IMR-90 (cell line): Measurements from ENCODE around the gene DTX3L. TPM values are rescaled to one million over a fixed set of nuclear protein-coding genes. Genes with fewer than 3 reads are reported as not detected.

Experiments used
- ATAC-seq: fragments of 200-7000 bp; cut with Tn5 transposase; 2 replicates; pipeline ENCODE4 v1.9.1; 2020; ENCODE audit warnings: low read depth, mild to moderate bottlenecking, moderate library complexity
- BruUV-seq: library from RNA; stranded (reverse); fragments of 400-500 nt; replicated peaks from 2 replicates; lab custom pipeline; 2021; lab: Mats Ljungman, UMichigan
- CTCF ChIA-PET: fragments of 300-600 bp; formaldehyde crosslinking; extraction: SDS; loops from one replicate; lab custom pipeline; 2021; ENCODE audit warnings: antibody characterized with exemption; lab: Yijun Ruan, JAX
- POLR2A ChIA-PET: fragments of 300-600 bp; sonication (Branson Sonifier 250); formaldehyde crosslinking; loops from one replicate; lab custom pipeline; 2022; ENCODE audit warnings: antibody characterized with exemption; ENCODE audit not compliant: unreplicated experiment; lab: Charles Lee
- DNase-seq: peaks from one replicate; pipeline ENCODE4 v3.0.0; 2013
- H2AFZ ChIP-seq: replicated peaks from 2 replicates; pipeline ENCODE3; 2013; ENCODE audit warnings: low read length, mild to moderate bottlenecking; ENCODE audit not compliant: poor library complexity
- H2AK5ac ChIP-seq: 2 replicates; pipeline ENCODE4 v1.6.1; 2013; ENCODE audit warnings: low read depth, low read length, inconsistent platforms
- H2AK9ac ChIP-seq: replicated peaks from 2 replicates; pipeline ENCODE3; 2013; ENCODE audit warnings: mild to moderate bottlenecking, low read depth, low read length, moderate library complexity; ENCODE audit not compliant: poor library complexity
- H2BK120ac ChIP-seq: 2 replicates; pipeline ENCODE4 v1.6.1; 2013; ENCODE audit warnings: low read depth, low read length, inconsistent platforms
- H2BK15ac ChIP-seq: 3 replicates; pipeline ENCODE4 v1.6.1; 2013; ENCODE audit warnings: low read depth, low read length, inconsistent platforms
- H2BK20ac ChIP-seq: 2 replicates; pipeline ENCODE4 v1.6.1; 2013; ENCODE audit warnings: low read depth, mild to moderate bottlenecking, inconsistent platforms, low read length, moderate library complexity
- H2BK5ac ChIP-seq: 2 replicates; pipeline ENCODE4 v1.6.1; 2013; ENCODE audit warnings: mild to moderate bottlenecking, low read depth, low read length, inconsistent platforms; ENCODE audit not compliant: poor library complexity, severe bottlenecking
- H3K14ac ChIP-seq: replicated peaks from 2 replicates; pipeline ENCODE4 v1.6.1; 2013; ENCODE audit warnings: low read depth, low read length, inconsistent platforms
- H3K18ac ChIP-seq: 2 replicates; pipeline ENCODE4 v1.6.1; 2013; ENCODE audit warnings: low read depth, low read length, control low read depth
- H3K23ac ChIP-seq: 2 replicates; pipeline ENCODE4 v1.6.1; 2013; ENCODE audit warnings: low read depth, low read length, inconsistent platforms
- H3K27ac ChIP-seq: 2 replicates; pipeline ENCODE4 v1.5.1; 2013; ENCODE audit warnings: mild to moderate bottlenecking, control low read depth, low read length; ENCODE audit not compliant: insufficient read depth
- H3K27me3 ChIP-seq: 2 replicates; pipeline ENCODE4 v1.6.1; 2013; ENCODE audit warnings: low read length; ENCODE audit not compliant: control insufficient read depth, insufficient read depth
- H3K36me3 ChIP-seq: 2 replicates; pipeline ENCODE4 v1.6.1; 2013; ENCODE audit warnings: low read length, mixed read lengths; ENCODE audit not compliant: control insufficient read depth, insufficient read depth
- H3K4ac ChIP-seq: 2 replicates; pipeline ENCODE4 v1.6.1; 2013; ENCODE audit warnings: low read depth, low read length, inconsistent platforms
- H3K4me1 ChIP-seq: 2 replicates; pipeline ENCODE4 v1.6.1; 2013; ENCODE audit warnings: low read length, mixed read lengths; ENCODE audit not compliant: control insufficient read depth, insufficient read depth
- H3K4me2 ChIP-seq: 2 replicates; pipeline ENCODE4 v1.6.1; 2013; ENCODE audit warnings: low read depth, mild to moderate bottlenecking, control low read depth, low read length, moderate library complexity
- H3K4me3 ChIP-seq: 2 replicates; pipeline ENCODE4 v1.5.1; 2013; ENCODE audit warnings: low read depth, mild to moderate bottlenecking, control low read depth, low read length, moderate library complexity; ENCODE audit not compliant: insufficient read depth
- H3K56ac ChIP-seq: 2 replicates; pipeline ENCODE4 v1.6.1; 2013; ENCODE audit warnings: low read length, inconsistent platforms; ENCODE audit not compliant: insufficient read depth; ENCODE audit errors: extremely low read depth
- H3K79me1 ChIP-seq, 2 experiments: 2 replicates each; pipeline ENCODE4 v1.6.1; 2013; ENCODE audit warnings: low read length in 2 of 2, inconsistent platforms in 1 of 2, low read depth in 1 of 2
- H3K9ac ChIP-seq: 2 replicates; pipeline ENCODE4 v1.6.1; 2013; ENCODE audit warnings: low read depth, low read length, control low read depth
- H3K9me1 ChIP-seq: 2 replicates; pipeline ENCODE4 v1.6.1; 2013; ENCODE audit warnings: low read length, inconsistent platforms; ENCODE audit not compliant: insufficient read depth
- H3K9me3 ChIP-seq: 2 replicates; pipeline ENCODE4 v1.6.1; 2013; ENCODE audit warnings: low read length; ENCODE audit not compliant: control insufficient read depth, insufficient read depth
- H4K20me1 ChIP-seq: 2 replicates; pipeline ENCODE4 v1.6.1; 2013; ENCODE audit warnings: low read length, inconsistent platforms; ENCODE audit not compliant: insufficient read depth
- H4K5ac ChIP-seq: 2 replicates; pipeline ENCODE4 v1.6.1; 2013; ENCODE audit warnings: mild to moderate bottlenecking, low read depth, low read length, control low read depth
- H4K8ac ChIP-seq, 2 experiments: 2 replicates each; pipeline ENCODE4 v1.6.1; 2013; ENCODE audit warnings: low read depth in 2 of 2, low read length in 2 of 2, control low read depth in 1 of 2, inconsistent platforms in 1 of 2
- H4K91ac ChIP-seq: 2 replicates; pipeline ENCODE4 v1.6.1; 2013; ENCODE audit warnings: low read depth, low read length, inconsistent platforms; ENCODE audit not compliant: insufficient read depth
- CEBPB ChIP-seq: IDR thresholded peaks from 2 replicates; pipeline ENCODE4 v1.6.1; 2012; ENCODE audit warnings: low read depth, low read length, improper control_type of control experiment
- FOS ChIP-seq: fragments of 150-350 bp; IDR thresholded peaks from 2 replicates; pipeline ENCODE4 v1.6.1; 2016; ENCODE audit warnings: low read depth, low read length
- MAFK ChIP-seq: IDR thresholded peaks from 2 replicates; pipeline ENCODE4 v1.6.1; 2012; ENCODE audit warnings: low read depth, low read length, improper control_type of control experiment
- NFE2L2 ChIP-seq: fragments of 150-350 bp; IDR thresholded peaks from 2 replicates; pipeline ENCODE4 v1.6.1; 2016; ENCODE audit warnings: low read depth, mild to moderate bottlenecking, low read length
- POLR2A ChIP-seq: IDR thresholded peaks from 2 replicates; pipeline ENCODE4 v1.6.1; 2012; ENCODE audit warnings: mild to moderate bottlenecking, low read depth, low read length
- RFX5 ChIP-seq: IDR thresholded peaks from 2 replicates; pipeline ENCODE4 v1.8.0; 2012; ENCODE audit warnings: low read depth, mild to moderate bottlenecking, low read length, moderate library complexity
- SMC3 ChIP-seq: fragments of 150-350 bp; IDR thresholded peaks from 2 replicates; pipeline ENCODE4 v1.6.1; 2016; ENCODE audit warnings: low read depth, mild to moderate bottlenecking, antibody characterized with exemption, low read length, moderate library complexity
- WGBS, 2 experiments: methylation state at CpG; one replicate each; pipeline versions ENCODE4 v1.1.5 to v1.1.7; 2013; ENCODE audit warnings: missing lambda C conversion rate in 2 of 2; ENCODE audit not compliant: insufficient read length in 1 of 2; ENCODE audit errors: extremely low coverage in 2 of 2; 5-methylcytosine and 5-hydroxymethylcytosine counted together
- dilution Hi-C: fragments of 300-500 bp; cut with HindIII; formaldehyde crosslinking; loops from one replicate; pipeline ENCODE4 v1.14.3; 2018; ENCODE audit warnings: low sequenced_read_pairs; ENCODE audit not compliant: unreplicated experiment
- in situ Hi-C: fragments of 300-500 bp; cut with MboI; formaldehyde crosslinking; loops from 3 replicates; pipeline ENCODE4 v1.14.3; 2019; ENCODE audit warnings: low sequenced_read_pairs, inconsistent platforms, mixed read lengths
- intact Hi-C: fragments of 100-400 bp; cut with micrococcal nuclease; formaldehyde crosslinking; loops from 2 replicates; pipeline ENCODE4 v1.10.0; 2022
- polyA plus RNA-seq, 3 experiments: library from polyadenylated mRNA; depleted of rRNA; stranded (reverse); fragments of >200 nt; gene quantifications; 2 replicates each; pipeline ENCODE4 v1.2.3, GENCODE V29; 2012; ENCODE audit warnings: low replicate concordance in 1 of 3
- total RNA-seq: library from RNA; depleted of rRNA; stranded (reverse); fragments of >200 nt; gene quantifications from 2 replicates; pipeline ENCODE4 v1.2.3, GENCODE V29; 2012

DTX3L gene
- total and polyA plus RNA-seq, 2 of the 4 experiments (the other 2 are of a cell fraction) = 4.1 to 7.9 TPM

GRCh38 chr3:122577409-122578031 is 13.4 kb downstream of the DTX3L start, which contains the start of gene PARP15:
PARP15 (plus strand) TSS chr3:122577650; CDS start chr3:122577668, 18 bp downstream.
- Histone ChIP-seq H3K9ac (peak within 1 kb of the TSS; percentile 28; the same call in 1 of the 2 replicates), H3K4ac (no peak within 1 kb of the TSS), H3K18ac (no peak within 1 kb of the TSS), H3K4me3 (peak within 1 kb of the TSS; percentile 32), H3K4me1 (peaks cover 7% of the 10 kb centered on the region; the same call in 1 of the 2 replicates), H3K9me3 (peaks cover 6% of the 10 kb centered on the region), H3K36me3 (no peaks in the 10 kb centered on the region), H3K56ac (0 out of 2 replicates have a peak within 1 kb of the TSS, but pooled peaks have one; percentile 4), H3K14ac (no peak within 1 kb of the TSS), H2AK5ac (no peak within 1 kb of the TSS), H2BK15ac (no peak within 1 kb of the TSS), H4K91ac (no peak within 1 kb of the TSS; the same call in 1 of the 2 replicates), H2AK9ac (peak within 1 kb of the TSS; percentile 19), H3K79me1 (no peaks in the 10 kb centered on the region), H4K20me1 (no peaks in the 10 kb centered on the region), H3K9me1 (no peaks in the 10 kb centered on the region), H2AFZ (peak within 1 kb of the TSS; percentile 96), H4K8ac (peak within 1 kb of the TSS in 1 of 2 experiments; percentile 44; a peak in 1 of 4 replicates), H3K27ac (no peak within 1 kb of the TSS), H3K27me3 (no peaks in the 10 kb centered on the region), H2BK5ac (no peak within 1 kb of the TSS), H3K4me2 (peak within 1 kb of the TSS; percentile 93), H3K23ac (no peak within 1 kb of the TSS), H2BK20ac (no peak within 1 kb of the TSS), H2BK120ac (no peak within 1 kb of the TSS), H4K5ac (no peak within 1 kb of the TSS)
- intact Hi-C loops = no loop called here
- DNase-seq = no peak
- CTCF ChIA-PET = no interaction called here
- in situ Hi-C loops = no loop called here
- TF ChIP-seq FOS (no peak), NFE2L2 (no peak), MAFK (no peak), POLR2A (no peak), RFX5 (no peak), CEBPB (no peak), SMC3 (no peak)
- ATAC-seq = no peak; the same call in 1 of the 2 replicates
- dilution Hi-C loops = no loop called here
- BruUV-seq = no TSS peak
- 17% methylated on average over 6 of the region's 40 CpGs; no CpG with 5 or more reads in 1 of the 2 experiments for WGBS, 2 experiments
- POLR2A ChIA-PET = no interaction called here
